GM12878 (cell line): ENCODE measurements around the gene ZNF716. TPM values are rescaled to one million over a fixed set of nuclear protein-coding genes. Genes with fewer than 3 reads are reported as not detected.
"Not testable (repeated sequence)": the region's sequence is repeated elsewhere in the genome, so short reads cannot be mapped to it uniquely, and the experiment has no call there.

Experiments used
- ATAC-seq: fragments of 200-7000 bp; cut with Tn5 transposase; 3 replicates; pipeline ENCODE4 v1.9.1; 2020; ENCODE audit warnings: mild to moderate bottlenecking, moderate library complexity
- BruUV-seq: library from RNA; stranded (reverse); fragments of 400-500 nt; replicated peaks from 2 replicates; lab custom pipeline; 2021; lab: Mats Ljungman, UMichigan
- CTCF ChIA-PET: fragments of 300-600 bp; sonication (Branson Sonifier 250); formaldehyde crosslinking; extraction: SDS; loops from one replicate; lab custom pipeline; 2021; ENCODE audit warnings: inconsistent platforms; lab: Yijun Ruan, JAX
- POLR2A ChIA-PET: fragments of 350-600 bp; formaldehyde crosslinking; extraction: SDS; loops from one replicate; lab custom pipeline; 2021; ENCODE audit warnings: inconsistent platforms; lab: Charles Lee
- RAD21 ChIA-PET: fragments of 300-600 bp; sonication (Branson Sonifier 250); formaldehyde crosslinking; loops from one replicate; lab custom pipeline; 2023; ENCODE audit warnings: antibody characterized with exemption; ENCODE audit not compliant: unreplicated experiment; lab: Charles Lee
- SMC1A ChIA-PET: fragments of 300-600 bp; sonication (Branson Sonifier 250); formaldehyde crosslinking; loops from one replicate; lab custom pipeline; 2023; ENCODE audit not compliant: unreplicated experiment, uncharacterized antibody; lab: Charles Lee
- DNase-seq: peaks from one replicate; pipeline ENCODE4 v3.0.0-alpha.2; 2011; ENCODE audit warnings: low read depth, low spot score
- FAIRE-seq: peaks from 3 replicates; lab custom pipeline; 2011; peaks lifted over from hg19 to GRCh38; lab: Jason Lieb, UNC
- H2AFZ ChIP-seq: 2 replicates; pipeline ENCODE4 v1.6.0; 2011; ENCODE audit warnings: low read depth, low read length, control low read depth; ENCODE audit not compliant: control insufficient read depth
- H3K27ac ChIP-seq: 2 replicates; pipeline ENCODE4 v1.5.1; 2011; ENCODE audit warnings: control low read depth; ENCODE audit not compliant: control insufficient read depth, insufficient read depth
- H3K27me3 ChIP-seq, 2 experiments: replicated peaks in 1 of 2; 2 replicates each; pipeline versions ENCODE4 v1.6.0 to v1.6.1; 2011; ENCODE audit warnings: low read length in 1 of 2; ENCODE audit not compliant: control insufficient read depth in 2 of 2, insufficient read depth in 2 of 2
- H3K36me3 ChIP-seq, 2 experiments: 2 replicates each; pipeline ENCODE4 v1.5.1; 2011; ENCODE audit warnings: low read length in 1 of 2; ENCODE audit not compliant: control insufficient read depth in 2 of 2, insufficient read depth in 2 of 2
- H3K4me1 ChIP-seq: 2 replicates; pipeline ENCODE4 v1.6.1; 2011; ENCODE audit warnings: mild to moderate bottlenecking, low read length, moderate library complexity, mixed read lengths; ENCODE audit not compliant: control insufficient read depth, insufficient read depth
- H3K4me2 ChIP-seq: 2 replicates; pipeline ENCODE4 v1.6.0; 2011; ENCODE audit warnings: control low read depth; ENCODE audit not compliant: control insufficient read depth, insufficient read depth
- H3K4me3 ChIP-seq: fragments of 200-600 bp; sonication (generic); 2 replicates; pipeline ENCODE4 v1.5.1; 2016
- H3K79me2 ChIP-seq: 2 replicates; pipeline ENCODE4 v1.6.0; 2011; ENCODE audit warnings: low read length; ENCODE audit not compliant: control insufficient read depth, insufficient read depth
- H3K9ac ChIP-seq: 2 replicates; pipeline ENCODE4 v1.8.0; 2011; ENCODE audit warnings: low read length, control low read depth, mixed read lengths; ENCODE audit not compliant: control insufficient read depth, insufficient read depth
- H3K9me3 ChIP-seq: replicated peaks from 3 replicates; pipeline ENCODE4 v1.5.1; 2011; ENCODE audit warnings: mild to moderate bottlenecking, low read length; ENCODE audit not compliant: control insufficient read depth, insufficient read depth
- H4K20me1 ChIP-seq: 2 replicates; pipeline ENCODE4 v1.6.0; 2011; ENCODE audit not compliant: control insufficient read depth, insufficient read depth
- ASH2L ChIP-seq: fragments of 300-600, 200-600 bp; sonication (generic); IDR thresholded peaks from 2 replicates; pipeline ENCODE4 v1.6.1; 2017; ENCODE audit warnings: low read depth, mild to moderate bottlenecking, borderline replicate concordance
- CHD2 ChIP-seq: IDR thresholded peaks from 2 replicates; pipeline ENCODE4 v1.6.1; 2011; ENCODE audit warnings: low read depth, low read length, improper control_type of control experiment, borderline replicate concordance
- EGR1 ChIP-seq, 2 experiments: IDR thresholded peaks; 1 replicate in 1 of 2; 2 replicates in 1 of 2; pipeline ENCODE4 v1.6.1; 2011 to 2012; ENCODE audit warnings: low read depth in 2 of 2, low read length in 2 of 2, borderline replicate concordance in 1 of 2, mild to moderate bottlenecking in 1 of 2, moderate library complexity in 1 of 2
- MXI1 ChIP-seq: fragments of 150-350 bp; IDR thresholded peaks from 2 replicates; pipeline ENCODE4 v1.6.1; 2011; ENCODE audit warnings: low read depth, mild to moderate bottlenecking, inconsistent platforms, low read length, improper control_type of control experiment
- RAD21 ChIP-seq: IDR thresholded peaks from 2 replicates; pipeline ENCODE4 v1.6.1; 2011; ENCODE audit warnings: mild to moderate bottlenecking, low read depth, low read length, moderate library complexity; ENCODE audit not compliant: insufficient read depth
- SP1 ChIP-seq: IDR thresholded peaks from one replicate; pipeline ENCODE4 v1.6.1; 2011; ENCODE audit warnings: low read depth, low read length
- SRF ChIP-seq, 2 experiments: IDR thresholded peaks; 2 replicates each; pipeline ENCODE4 v1.6.1; 2011; ENCODE audit warnings: low read depth in 2 of 2, low read length in 2 of 2, mild to moderate bottlenecking in 1 of 2, moderate library complexity in 1 of 2
- WRNIP1 ChIP-seq: IDR thresholded peaks from 2 replicates; pipeline ENCODE4 v1.6.1; 2011; ENCODE audit warnings: low read depth, low read length, improper control_type of control experiment, borderline replicate concordance
- ZNF274 ChIP-seq: IDR thresholded peaks from one replicate; pipeline ENCODE4 v1.8.0; 2011; ENCODE audit not compliant: insufficient read length, insufficient read depth
- WGBS: methylation state at CpG from one replicate; pipeline ENCODE4 v1.1.6; 2016; ENCODE audit warnings: low lambda C conversion rate; ENCODE audit not compliant: insufficient replicate concordance, insufficient coverage; ENCODE audit errors: missing lambda C conversion rate; 5-methylcytosine and 5-hydroxymethylcytosine counted together
- in situ Hi-C: fragments of 300-500 bp; cut with MboI; formaldehyde crosslinking; loops from 9 replicates; pipeline ENCODE4 v1.14.3; 2018; ENCODE audit warnings: mixed read lengths
- intact Hi-C: fragments of 100-400 bp; cut with micrococcal nuclease; formaldehyde crosslinking; loops from one replicate; pipeline ENCODE4 v1.14.2; 2022; ENCODE audit not compliant: unreplicated experiment
- polyA plus RNA-seq, 11 experiments: library from polyadenylated mRNA; depleted of rRNA in 4 of 11; unstranded in 6 of 11; stranded (reverse) in 5 of 11; fragments of >200 nt; fragmentation: Nextera tagmentation in 4 of 11; fragmentation: Illumina TruSeq in 1 of 11; extraction: Ambion mirVana in 4 of 11; extraction: Trizol in 1 of 11; gene quantifications; 1 replicate in 1 of 11; 2 replicates in 10 of 11; pipeline versions ENCODE4 v1.2.1 to v1.2.3, GENCODE V29; 2011 to 2016; ENCODE audit warnings: inconsistent platforms in 2 of 11, missing spikeins in 2 of 11, low read depth in 1 of 11
- total RNA-seq, 4 experiments: library from RNA; depleted of rRNA in 3 of 4; stranded (reverse); fragments of >200 nt in 3 of 4; fragmentation: Illumina TruSeq in 1 of 4; extraction: Trizol in 1 of 4; gene quantifications; 2 replicates each; pipeline versions ENCODE4 v1.2.1 to v1.2.3, GENCODE V29; 2013 to 2021
- TF ChIP-seq, protein P1 (sequence below): IDR thresholded peaks from 2 replicates; pipeline ENCODE4 v1.6.1; 2011; ENCODE audit warnings: low read depth, low read length, improper control_type of control experiment, borderline replicate concordance

Gene ZNF716
- total and polyA plus RNA-seq, 10 of the 15 experiments (the other 5 are each of a cell fraction or from before 2014, with no cell fraction given), result not detected

DNA sequence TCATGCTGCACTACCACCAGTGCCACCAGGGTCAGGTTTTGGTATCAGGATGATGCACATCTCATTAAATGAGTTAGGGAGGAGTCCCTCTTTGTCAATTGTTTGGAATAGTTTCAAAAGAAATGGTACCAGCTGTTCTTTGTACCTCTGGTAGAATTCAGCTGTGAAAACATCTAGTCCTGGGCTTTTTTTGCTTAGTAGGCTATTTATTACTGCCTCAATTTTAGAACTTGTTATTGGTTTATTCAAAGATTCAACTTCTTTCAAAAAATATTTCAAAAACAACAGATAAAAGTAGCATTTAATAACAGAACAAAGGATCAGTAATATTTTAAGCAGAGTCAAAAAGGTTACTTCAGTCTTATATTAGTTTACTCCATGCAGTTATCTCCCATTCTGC, 6.4 kb upstream of the ZNF716 start (continued):
- TF ChIP-seq, protein P1, sequence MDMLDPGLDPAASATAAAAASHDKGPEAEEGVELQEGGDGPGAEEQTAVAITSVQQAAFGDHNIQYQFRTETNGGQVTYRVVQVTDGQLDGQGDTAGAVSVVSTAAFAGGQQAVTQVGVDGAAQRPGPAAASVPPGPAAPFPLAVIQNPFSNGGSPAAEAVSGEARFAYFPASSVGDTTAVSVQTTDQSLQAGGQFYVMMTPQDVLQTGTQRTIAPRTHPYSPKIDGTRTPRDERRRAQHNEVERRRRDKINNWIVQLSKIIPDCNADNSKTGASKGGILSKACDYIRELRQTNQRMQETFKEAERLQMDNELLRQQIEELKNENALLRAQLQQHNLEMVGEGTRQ, result no peak
- TF ChIP-seq CHD2 (no peak), SRF (IDR thresholded peaks at IDR 0.05; ENCODE audit: low read depth in 2 of 2, low read length in 2 of 2) (no peak), SP1 (no peak), EGR1 (IDR thresholded peaks at IDR 0.05; ENCODE audit: borderline replicate concordance in 1 of 2, low read depth in 2 of 2, low read length in 2 of 2) (no peak), RAD21 (no peak), MXI1 (no peak), ASH2L (no peak), WRNIP1 (no peak)

DNA sequence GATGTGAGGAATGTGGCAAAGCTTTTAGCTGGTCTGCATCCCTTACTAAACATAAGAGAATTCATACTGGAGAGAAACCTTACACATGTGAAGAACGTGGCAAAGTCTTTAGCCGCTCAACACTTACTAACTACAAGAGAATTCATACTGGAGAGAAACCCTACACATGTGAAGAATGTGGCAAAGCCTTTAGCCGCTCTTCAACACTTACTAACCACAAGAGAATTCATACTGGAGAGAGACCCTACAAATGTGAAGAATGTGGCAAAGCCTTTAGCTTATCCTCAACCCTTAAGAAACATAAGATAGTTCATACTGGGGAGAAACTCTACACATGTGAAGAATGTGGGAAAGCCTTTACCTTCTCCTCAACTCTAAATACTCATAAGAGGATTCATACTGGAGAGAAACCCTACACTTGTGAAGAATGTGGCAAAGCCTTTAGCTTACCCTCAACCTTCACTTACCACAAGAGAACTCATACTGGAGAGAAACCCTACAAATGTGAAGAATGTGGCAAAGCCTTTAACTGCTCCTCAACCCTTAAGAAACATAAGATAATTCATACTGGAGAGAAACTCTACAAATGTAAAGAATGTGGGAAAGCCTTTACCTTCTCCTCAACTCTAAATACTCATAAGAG, 19.3 kb downstream of the ZNF716 start:
- POLR2A ChIA-PET, H4K20me1 ChIP-seq, DNase-seq, H3K27ac ChIP-seq, H3K27me3 ChIP-seq, intact Hi-C loops, H3K36me3 ChIP-seq, CTCF ChIA-PET, H3K9me3 ChIP-seq, SMC1A ChIA-PET, H3K79me2 ChIP-seq, H3K9ac ChIP-seq, in situ Hi-C loops, H3K4me3 ChIP-seq, RAD21 ChIA-PET, H3K4me2 ChIP-seq, H3K4me1 ChIP-seq, ATAC-seq, FAIRE-seq, H2AFZ ChIP-seq, BruUV-seq: not testable (repeated sequence)
- 30% methylated on average over 3 of the region's 3 CpGs for WGBS
- peak; percentile 76 for TF ChIP-seq ZNF274

DNA sequence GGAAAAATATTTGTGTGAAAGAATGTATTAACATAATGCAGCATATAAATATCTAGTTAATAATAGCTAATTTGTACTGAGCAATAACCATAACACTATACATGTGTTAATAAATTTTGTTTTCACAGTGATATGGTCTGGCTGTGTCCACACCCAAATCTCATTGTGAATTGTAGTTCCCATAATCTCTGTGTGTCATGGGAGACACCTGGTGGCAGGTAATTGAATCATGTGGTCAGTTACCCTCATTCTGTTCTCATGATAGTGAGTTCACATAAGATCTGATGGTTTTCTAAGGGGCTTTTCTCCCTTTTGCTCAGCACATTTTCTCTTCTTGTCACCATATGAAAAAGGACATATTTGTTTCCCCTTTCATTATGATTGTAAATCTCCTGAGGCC, 30.3 kb downstream of the ZNF716 start:
- DNase-seq, H3K4me1 ChIP-seq, RAD21 ChIA-PET, H2AFZ ChIP-seq, H3K27ac ChIP-seq, H3K4me2 ChIP-seq, BruUV-seq, POLR2A ChIA-PET, H3K36me3 ChIP-seq, H3K79me2 ChIP-seq, H3K27me3 ChIP-seq, ATAC-seq, H3K9ac ChIP-seq, intact Hi-C loops, CTCF ChIA-PET, H3K4me3 ChIP-seq, H3K9me3 ChIP-seq, in situ Hi-C loops, FAIRE-seq, SMC1A ChIA-PET, H4K20me1 ChIP-seq: not testable (repeated sequence)
